Measurements from ENCODE around the gene FOXP1. TPM values are rescaled to one million over a fixed set of nuclear protein-coding genes. Genes with fewer than 3 reads are reported as not detected.

The FOXP1 gene
- total RNA-seq, 1 experiment from 2014 or later, result 334 TPM

DNA sequence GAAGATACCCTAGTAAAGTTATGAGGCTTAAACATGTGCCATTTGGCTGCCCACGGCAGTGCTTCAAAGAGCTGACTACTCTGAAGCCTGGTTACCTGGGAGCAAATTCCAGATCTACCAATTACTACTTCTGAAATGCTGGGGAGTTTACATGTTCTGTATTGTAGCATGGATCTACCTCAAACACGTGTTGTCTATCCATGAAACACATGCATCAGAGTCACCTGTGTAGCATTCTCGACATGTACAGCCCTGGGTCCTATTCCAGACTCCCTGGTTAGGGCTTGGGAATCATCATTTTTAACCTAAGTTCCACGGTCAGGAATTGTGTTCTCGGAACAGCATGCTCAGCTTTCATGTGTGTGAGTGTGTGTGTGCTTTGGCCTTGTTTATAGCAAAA is 671.8 kb downstream of the FOXP1 start:
- Histone ChIP-seq H3K9me3 (ENCODE audit: low read length) (no peaks in the 10 kb centered on the region), H3K4me1 (ENCODE audit: low read length) (no peaks in the 10 kb centered on the region), H3K27ac (ENCODE audit: low read length) (no peak overlapping the region), H3K4me2 (ENCODE audit: low read depth, low read length, poor library complexity, severe bottlenecking) (no peak overlapping the region), H3K9ac (ENCODE audit: low read length) (no peak overlapping the region), H3K79me2 (ENCODE audit: low read length) (no peaks in the 10 kb centered on the region), H3K36me3 (ENCODE audit: insufficient read depth, low read length) (no peaks in the 10 kb centered on the region), H3K4me3 (ENCODE audit: low read length) (no peak overlapping the region), H3K27me3 (ENCODE audit: low read length) (no peaks in the 10 kb centered on the region), H3K9me2 (replicated peaks; ENCODE audit: insufficient read depth, low read length) (no peaks in the 10 kb centered on the region), H4K20me1 (ENCODE audit: insufficient read depth, low read depth, low read length) (no peaks in the 10 kb centered on the region), H2AFZ (ENCODE audit: low read length) (no peak overlapping the region)
- no peak for DNase-seq

DNA sequence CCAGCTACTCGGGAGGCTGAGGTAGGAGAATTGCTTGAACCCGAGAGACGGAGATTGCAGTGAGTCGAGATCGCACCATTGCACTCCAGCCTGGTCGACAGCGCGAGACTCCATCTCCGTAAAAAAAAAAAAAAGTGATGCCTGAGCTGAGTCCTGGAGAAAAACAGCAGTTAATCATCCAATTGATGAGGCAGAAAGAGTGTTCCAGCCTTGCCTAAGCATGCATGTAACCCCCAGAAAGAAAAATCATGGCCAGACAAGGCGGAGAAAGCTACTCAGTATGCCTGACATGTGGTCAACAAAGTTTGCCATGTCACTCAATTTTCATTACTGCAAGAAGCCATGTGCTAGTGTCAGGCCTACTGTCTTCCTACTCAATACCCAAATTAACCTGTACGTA is 678.0 kb downstream of the FOXP1 start:
- H3K27me3 ChIP-seq (ENCODE audit: low read length), result no peaks in the 10 kb centered on the region
- no peak overlapping the region for H3K27ac ChIP-seq (ENCODE audit: low read length)
- H3K4me3 ChIP-seq (ENCODE audit: low read length), result no peak overlapping the region
- no peak overlapping the region for H2AFZ ChIP-seq (ENCODE audit: low read length)
- H4K20me1 ChIP-seq (ENCODE audit: insufficient read depth, low read depth, low read length), result no peaks in the 10 kb centered on the region
- no peaks in the 10 kb centered on the region for H3K79me2 ChIP-seq (ENCODE audit: low read length)
- no peaks in the 10 kb centered on the region for H3K4me1 ChIP-seq (ENCODE audit: low read length)
- H3K9me3 ChIP-seq (ENCODE audit: low read length), result no peaks in the 10 kb centered on the region
- no peaks in the 10 kb centered on the region for H3K9me2 ChIP-seq (replicated peaks; ENCODE audit: insufficient read depth, low read length)
- no peak overlapping the region for H3K4me2 ChIP-seq (ENCODE audit: low read depth, low read length, poor library complexity, severe bottlenecking)
- no peak overlapping the region for H3K9ac ChIP-seq (ENCODE audit: low read length)
- no peaks in the 10 kb centered on the region for H3K36me3 ChIP-seq (ENCODE audit: insufficient read depth, low read length)
- no peak for DNase-seq

Small RNA genes within 50 kb of the gene (small RNA-seq; reads per million reads assigned to genes)
- 0.40 reads per million, percentile 3 among the genes with 10 or more reads in this experiment for gene MIR1284

Other genes with a start within 250 kb of the FOXP1 start
- not detected in 2 replicates for gene EIF4E3, start 141.7 kb upstream of the FOXP1 start, total RNA-seq (2014; rRNA removed; shearing (Covaris generic); ENCODE audit: low replicate concordance)
- gene GPR27, start 170.1 kb upstream of the FOXP1 start, total RNA-seq (2014; rRNA removed; shearing (Covaris generic); ENCODE audit: low replicate concordance), result not detected in 2 replicates
- not detected in 2 replicates for gene PROK2, start 201.4 kb upstream of the FOXP1 start, total RNA-seq (2014; rRNA removed; shearing (Covaris generic); ENCODE audit: low replicate concordance)